GM19438 (cell line): Measurements from ENCODE around the gene UMPS.
"Not testable (repeated sequence)": the region's sequence is repeated elsewhere in the genome, so short reads cannot be mapped to it uniquely, and the experiment has no call there.

Source experiments
- ATAC-seq: cut with Tn5 transposase; IDR thresholded peaks from one replicate; pipeline ENCODE4 v1.9.1; 2021; ENCODE audit warnings: low read depth; ENCODE audit not compliant: unreplicated experiment

The UMPS gene

DNA sequence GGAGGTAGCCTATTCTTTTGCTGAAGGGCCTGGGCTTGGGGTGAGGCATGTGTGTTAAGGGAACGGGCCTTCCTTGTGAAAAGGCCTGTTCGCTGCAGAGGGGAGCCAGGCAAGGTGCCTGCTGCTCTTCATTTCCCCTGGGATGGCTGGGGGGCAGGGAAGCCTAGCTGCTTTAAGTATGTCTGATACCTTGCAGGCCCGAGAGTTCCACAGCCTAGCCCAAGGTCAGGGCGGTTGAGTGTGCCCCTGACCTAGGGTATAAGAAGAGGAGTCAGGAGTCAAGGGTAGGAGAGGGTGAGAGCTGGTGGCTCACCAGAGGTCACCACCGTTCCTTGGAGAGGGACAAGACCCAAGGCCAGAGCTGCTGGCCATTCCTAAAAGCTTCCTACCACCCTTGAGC, 46.6 kb downstream of the UMPS start:
- ATAC-seq, result no peak

DNA sequence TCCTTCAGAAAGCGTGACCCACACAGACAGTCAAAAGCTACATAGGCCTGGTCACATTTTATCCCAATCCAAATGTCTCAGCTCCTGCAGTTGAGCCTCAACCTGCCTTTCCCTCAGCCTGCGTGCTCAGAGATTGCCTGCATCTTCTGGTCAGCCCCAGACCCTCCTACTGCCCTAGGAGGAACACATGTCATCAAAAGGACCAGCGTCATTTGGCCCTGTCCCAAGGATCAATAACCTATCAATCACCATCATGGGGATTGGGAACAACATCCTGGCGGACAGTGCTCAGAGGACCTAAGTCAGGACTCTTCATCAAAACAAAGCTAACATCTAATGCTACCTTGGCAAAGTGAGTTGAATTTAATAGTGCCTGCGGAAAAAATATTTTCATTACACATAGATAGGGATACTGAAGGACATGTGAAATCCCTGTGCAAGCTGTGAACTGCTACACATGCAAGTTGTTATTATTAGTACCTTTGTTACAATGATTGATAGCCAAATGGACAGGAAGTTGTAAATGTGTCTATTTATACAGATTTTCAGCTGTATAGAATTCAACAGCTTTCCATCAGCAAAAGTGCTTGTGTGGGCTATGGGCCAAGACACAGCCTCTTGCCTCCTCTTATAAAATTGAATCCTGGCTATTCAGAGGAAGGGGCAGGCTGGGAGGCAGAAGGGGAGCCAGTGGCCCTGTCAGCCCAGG, 47.7 kb downstream of the UMPS start:
- ATAC-seq, result no peak

GRCh38 chr3:124779116-124779515, 48.9 kb downstream of the UMPS start:
- ATAC-seq, result no peak

DNA sequence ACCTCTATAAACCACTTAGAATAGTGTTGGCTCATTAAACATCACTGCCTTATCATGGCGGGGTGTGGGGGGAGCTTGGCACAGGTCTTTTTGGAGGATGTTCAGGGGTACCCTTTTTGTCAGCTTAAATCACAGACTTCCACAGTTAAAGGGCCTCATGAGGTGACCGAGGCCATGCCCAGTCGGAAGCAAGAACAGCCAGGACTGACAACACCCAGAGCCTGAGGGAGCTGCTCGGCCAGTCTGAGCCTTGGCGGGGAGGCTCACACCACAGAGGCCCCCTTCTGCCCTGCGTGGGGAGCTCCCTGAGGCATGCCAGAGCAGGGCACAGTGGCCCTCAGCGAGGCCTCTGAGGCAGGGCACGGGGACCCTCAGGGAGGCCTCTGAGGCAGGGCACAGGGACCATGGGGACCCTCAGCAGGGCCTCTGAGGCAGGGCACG, 49.5 kb downstream of the UMPS start:
- no peak for ATAC-seq

- no peak for ATAC-seq
These were observed 50.1 kb downstream of the UMPS start for GRCh38 chr3:124780356-124780755.

- no peak for ATAC-seq
These were observed 50.7 kb downstream of the UMPS start for GRCh38 chr3:124780761-124781475.

DNA sequence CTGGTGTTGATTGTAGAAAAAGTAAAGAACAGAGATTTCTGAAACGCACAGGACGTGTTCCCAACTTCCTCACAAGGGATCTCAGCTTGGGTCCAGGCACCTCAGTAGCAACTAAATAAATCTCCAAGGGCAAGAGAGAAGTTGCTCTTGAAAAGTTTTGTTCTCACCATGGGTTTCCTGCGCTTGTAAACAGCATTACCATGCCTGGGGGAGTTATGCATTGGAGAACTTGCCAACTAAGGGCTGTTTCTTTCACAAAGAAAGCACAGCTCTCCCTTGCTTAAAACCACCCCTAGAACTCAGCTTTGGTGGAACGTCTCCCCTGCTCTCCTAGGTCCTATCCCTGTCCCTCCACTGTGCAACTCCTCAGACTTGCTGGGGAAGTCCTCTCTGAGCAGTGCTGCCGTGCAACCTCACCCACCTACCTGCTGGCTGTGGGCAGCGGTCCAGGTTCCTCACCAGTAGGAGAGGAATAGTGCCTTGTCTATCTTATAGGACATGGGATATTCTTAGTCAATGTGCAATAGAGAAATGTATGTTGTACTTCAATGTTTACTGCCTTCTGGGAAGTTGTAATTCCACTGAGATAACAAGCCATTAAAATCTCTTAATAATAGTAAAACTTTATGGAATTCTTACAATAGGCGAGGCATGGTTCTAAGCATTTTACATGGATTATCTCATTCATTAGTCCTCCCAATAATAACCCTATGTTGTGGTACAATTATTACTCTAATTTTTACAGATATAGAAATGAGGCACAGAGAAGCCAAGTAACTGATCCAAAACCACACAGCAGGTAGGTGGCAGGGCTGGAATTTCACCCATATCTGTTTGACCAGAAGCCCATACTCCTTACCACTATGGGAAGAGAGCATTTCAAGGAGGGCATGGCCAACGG, 51.5 kb downstream of the UMPS start:
- ATAC-seq, result no peak

- not testable (repeated sequence) for ATAC-seq
These were observed 52.1 kb downstream of the UMPS start for GRCh38 chr3:124782377-124782712.

DNA sequence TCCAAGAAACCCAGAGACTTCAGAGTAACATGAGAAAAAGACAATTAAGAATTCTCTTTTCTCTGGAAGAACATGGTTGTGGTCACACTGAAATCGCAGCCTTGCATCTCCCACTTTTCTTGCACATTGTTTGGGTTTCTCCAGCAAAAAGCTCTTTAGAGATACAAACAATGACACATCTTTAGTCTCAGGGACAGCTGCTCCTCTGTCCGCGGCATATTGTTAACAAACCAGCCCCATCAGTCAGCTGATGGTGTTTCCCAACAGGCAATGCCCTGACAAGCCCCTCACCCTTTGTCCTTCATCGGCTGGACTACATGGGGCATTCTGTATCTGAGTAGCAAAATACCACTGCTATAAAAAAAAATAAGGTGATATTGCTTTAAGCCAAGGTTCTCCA, 53.4 kb downstream of the UMPS start:
- ATAC-seq, result no peak

- ATAC-seq, result no peak
These were observed 54.6 kb downstream of the UMPS start for GRCh38 chr3:124784686-124785382.

DNA sequence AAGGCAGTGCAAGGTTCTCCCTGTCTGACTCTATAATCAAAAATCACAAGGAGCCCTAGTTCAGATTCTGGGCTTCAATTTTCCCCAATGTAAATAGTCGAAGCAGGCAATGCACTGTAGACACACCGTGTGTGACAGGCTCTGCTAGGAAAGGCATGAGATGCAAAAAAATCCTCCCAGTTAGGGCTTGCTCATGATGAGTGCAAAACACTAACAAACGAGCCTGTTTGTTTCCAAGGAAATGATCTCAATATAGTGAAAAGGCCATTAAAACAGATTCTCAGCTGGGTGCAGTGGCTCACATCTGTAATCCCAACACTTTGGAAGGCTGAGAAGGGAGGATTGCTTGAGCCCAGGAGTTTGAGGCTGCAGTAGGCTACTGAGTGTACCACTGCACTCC, 55.7 kb downstream of the UMPS start:
- no peak for ATAC-seq

- ATAC-seq, result no peak
These were observed 56.4 kb downstream of the UMPS start for GRCh38 chr3:124786511-124787241.

DNA sequence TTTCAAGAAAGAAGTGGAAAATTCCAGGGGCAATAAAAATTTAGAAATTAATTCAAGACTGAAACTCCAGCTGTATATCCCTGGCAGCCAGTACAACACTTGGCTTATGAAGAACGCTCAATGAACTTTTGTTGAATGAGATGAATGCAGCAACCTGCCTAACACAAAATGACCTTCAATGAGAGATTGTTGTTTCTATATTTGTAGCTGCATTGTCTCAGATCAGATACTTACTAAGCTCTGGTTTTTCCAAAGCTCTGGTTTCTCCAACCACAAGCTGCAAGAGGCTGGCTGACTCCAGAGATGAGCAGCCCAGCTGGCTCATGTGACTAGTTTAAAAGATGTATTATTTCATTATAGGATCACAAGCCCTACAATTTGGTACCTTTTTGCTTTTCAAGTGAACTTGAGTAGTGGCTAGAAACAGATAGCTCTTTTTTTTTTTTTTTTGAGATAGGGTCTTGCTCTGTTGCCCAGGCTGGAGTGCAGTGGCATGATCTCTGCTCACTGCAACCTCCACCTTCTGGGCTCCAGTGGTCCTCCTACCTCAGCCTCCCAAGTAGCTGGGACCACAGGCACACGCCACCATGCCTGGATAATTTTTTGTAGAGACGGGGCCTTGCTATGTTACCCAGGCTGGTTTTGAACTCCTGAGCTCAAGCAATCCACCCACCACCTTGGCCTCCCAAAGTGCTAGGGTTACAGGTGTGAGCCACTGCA, 57.4 kb downstream of the UMPS start:
- ATAC-seq, result no peak

DNA sequence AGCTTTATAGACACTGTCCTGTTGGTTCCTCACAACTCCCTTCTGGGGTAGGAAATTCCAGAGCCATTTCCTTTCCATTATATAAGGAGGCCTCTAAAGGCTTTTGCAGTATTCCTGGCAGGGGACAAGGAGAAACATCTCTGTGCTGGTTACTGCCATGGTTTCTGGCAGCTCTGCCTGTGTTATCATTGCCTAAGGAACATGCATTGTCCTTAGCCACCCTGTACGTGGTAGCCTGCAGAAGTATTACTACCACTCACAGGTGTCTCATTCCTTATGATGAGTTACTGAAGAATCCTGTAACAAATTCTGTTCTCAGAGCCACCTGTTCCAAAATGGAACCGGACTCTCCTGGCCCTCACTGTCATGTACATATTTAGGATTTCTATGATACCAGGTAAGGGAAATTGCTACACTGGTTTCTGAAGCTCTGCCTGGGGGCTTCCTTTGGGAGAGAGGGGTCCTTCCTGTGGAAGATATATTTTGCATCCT, 58.0 kb downstream of the UMPS start:
- no peak for ATAC-seq

DNA sequence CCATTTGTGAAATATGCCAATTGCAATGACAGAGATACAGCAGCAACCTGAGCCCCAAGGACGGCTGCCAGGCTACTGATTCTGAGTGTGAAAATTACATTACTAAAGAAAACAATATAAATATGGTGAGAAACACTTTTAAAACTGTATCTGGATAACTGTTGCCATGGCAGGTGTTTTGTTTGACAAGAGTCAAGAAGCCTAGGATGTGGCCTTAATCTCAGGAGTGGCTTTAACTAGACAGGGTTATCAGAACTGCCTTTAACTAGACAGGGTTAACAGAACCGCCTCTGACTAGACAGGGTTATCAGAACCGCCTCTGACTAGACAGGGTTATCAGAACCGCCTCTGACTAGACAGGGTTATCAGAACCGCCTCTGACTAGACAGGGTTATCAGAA, 58.9 kb downstream of the UMPS start:
- not testable (repeated sequence) for ATAC-seq

DNA sequence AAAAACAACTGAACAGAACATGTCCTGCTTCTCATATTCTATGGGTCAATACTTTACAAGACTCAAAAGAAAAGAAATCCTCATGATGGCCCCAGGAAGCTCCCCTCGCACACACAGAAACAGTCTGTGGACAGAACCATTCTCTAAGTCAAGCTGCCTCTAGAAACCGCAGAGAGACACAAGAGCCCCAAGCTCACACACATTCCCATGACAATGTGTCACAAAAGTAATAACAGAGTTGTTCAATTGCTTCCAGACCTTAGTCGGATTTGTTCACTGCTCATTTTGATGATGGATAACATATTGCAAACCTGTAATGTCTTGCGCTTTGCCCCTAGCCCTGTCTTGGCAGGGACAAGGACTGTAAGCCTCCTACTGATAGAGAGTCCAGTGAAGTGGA, 60.9 kb downstream of the UMPS start:
- ATAC-seq, result no peak

DNA sequence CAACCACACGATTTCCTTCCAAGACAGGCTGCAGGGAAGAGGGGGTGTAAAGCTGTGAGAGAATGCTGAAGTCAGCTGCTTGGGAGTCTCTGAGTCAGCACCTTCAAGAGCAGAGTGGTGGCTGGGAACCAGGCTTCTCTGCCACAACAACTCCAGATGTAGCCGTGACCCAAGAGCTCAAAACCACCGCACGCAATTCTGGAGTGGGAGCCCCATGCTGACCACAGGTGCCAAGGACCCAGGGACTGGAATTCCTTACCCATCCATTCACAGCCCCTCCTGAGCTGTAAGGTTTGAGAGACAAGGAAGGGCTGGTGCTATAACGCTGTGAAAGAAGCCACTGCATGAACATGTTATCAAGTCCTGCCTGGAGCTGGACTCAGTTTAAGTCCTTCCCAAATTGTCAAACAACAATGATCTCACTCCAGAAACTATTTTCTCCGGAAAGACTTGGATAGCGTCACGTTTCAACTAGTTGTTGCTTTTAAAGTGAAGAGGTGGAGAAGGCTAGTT, 61.4 kb downstream of the UMPS start:
- no peak for ATAC-seq

DNA sequence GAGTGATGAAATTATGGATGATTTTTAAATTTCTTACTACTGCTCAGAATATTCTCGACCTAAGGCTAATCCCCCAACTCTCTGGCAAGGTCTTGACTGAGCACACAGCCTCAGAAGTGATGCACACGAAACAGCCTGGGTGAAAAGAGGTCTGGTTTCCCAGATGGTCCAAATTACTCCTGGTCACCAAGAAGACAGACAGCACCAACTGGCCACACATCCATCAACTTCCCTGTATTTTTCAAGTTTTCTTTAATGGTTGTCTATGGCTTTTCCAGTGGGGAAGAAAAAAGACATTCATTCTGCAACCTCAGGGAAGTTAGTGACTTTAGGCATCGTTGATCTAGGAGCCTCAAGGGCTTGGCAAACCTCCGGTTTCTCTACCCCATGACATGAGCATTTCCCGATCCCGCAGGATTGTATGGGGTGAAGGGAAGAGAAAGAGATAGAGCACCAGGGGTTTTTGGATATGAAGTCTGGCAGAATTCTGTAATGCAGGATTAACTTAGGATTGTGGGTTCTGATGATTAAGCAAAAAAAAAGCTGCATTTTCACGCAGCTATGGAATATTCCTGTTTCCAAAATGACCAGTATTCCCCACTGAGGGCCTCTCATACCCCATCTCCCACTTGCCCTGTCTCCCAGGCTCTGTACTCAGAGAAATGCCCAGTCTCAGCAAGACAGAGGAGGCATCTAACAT, 62.2 kb downstream of the UMPS start:
- no peak for ATAC-seq
